ENCODE data around the gene SGMS1.
"Not testable (repeated sequence)": the region's sequence is repeated elsewhere in the genome, so short reads cannot be mapped to it uniquely, and the experiment has no call there.

Gene SGMS1

DNA sequence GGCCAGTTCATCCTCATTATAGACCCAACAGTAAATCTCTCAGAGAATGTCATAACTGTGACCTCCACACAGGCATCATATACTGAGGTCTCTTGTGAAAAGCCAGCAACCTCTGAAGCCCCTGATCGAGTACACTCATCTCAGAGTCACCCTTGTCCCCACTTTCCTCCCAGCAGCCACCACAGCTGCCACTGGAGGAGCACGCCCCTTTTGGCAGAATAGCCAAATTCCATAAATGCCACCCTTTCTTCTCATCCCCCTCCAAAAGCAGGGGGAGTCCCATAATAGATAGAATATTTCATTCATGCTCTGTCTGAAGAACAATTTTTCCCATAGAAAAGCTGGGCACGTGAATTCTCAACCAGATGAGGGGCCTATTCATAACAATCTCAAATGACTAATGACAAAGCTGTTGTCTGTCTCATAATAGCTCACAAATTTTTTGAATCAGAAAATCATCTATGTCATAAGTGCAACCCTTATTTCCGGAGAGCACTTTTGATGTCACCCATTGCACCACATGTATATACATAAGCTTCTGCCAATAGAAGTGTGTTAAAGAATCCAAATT, 47.4 kb downstream of the SGMS1 start:
- TF ChIP-seq, protein P1, sequence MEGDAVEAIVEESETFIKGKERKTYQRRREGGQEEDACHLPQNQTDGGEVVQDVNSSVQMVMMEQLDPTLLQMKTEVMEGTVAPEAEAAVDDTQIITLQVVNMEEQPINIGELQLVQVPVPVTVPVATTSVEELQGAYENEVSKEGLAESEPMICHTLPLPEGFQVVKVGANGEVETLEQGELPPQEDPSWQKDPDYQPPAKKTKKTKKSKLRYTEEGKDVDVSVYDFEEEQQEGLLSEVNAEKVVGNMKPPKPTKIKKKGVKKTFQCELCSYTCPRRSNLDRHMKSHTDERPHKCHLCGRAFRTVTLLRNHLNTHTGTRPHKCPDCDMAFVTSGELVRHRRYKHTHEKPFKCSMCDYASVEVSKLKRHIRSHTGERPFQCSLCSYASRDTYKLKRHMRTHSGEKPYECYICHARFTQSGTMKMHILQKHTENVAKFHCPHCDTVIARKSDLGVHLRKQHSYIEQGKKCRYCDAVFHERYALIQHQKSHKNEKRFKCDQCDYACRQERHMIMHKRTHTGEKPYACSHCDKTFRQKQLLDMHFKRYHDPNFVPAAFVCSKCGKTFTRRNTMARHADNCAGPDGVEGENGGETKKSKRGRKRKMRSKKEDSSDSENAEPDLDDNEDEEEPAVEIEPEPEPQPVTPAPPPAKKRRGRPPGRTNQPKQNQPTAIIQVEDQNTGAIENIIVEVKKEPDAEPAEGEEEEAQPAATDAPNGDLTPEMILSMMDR (IDR thresholded peaks at IDR 0.05; ENCODE audit: extremely low read depth, insufficient read depth, missing control alignments), result no peak
- in situ Hi-C loops (cut with MboI; ENCODE audit: low pct_unique_long_range_greater_than_20kb, low sequenced_read_pairs, unreplicated experiment), result no loop called here
- no peak for DNase-seq (ENCODE audit: low spot score)

DNA sequence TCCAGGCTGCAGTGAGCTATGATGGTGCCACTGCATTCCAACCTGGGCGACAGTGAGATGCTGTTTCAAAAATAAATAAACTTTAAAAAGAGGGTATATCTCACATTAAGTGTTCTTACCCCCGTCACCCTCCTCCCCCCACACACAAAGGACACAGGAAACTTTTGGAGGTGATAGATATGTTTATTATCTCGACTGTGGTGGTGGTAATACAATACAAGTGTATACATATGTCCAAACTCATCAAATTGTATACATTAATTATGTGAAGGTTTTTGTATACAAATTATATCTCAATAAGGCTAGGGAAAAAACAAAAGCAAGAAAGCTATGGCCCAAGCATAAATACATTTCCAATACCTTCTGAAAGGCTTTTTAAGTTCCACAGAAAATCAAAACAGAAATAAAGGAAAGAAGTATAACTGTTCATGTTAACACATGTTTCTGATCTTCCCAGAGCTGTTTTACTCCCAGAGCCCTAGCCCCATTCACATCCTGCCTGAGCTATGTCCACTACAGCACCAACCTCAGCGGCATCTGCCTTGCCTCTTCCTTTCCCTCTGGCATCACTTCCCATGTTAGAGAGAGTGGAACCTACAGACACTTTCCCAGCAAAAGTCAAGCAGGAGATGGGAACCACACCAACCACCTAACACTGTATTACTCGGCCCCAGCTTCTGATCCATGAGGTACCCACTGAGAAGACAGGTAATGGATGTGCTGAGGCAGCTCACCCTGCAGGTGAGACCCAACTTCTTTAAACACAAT, 48.1 kb downstream of the SGMS1 start:
- TF ChIP-seq, protein P1 (IDR thresholded peaks at IDR 0.05; ENCODE audit: extremely low read depth, insufficient read depth, missing control alignments), result no peak
- in situ Hi-C loops (cut with MboI; ENCODE audit: low pct_unique_long_range_greater_than_20kb, low sequenced_read_pairs, unreplicated experiment), result no loop called here

DNA sequence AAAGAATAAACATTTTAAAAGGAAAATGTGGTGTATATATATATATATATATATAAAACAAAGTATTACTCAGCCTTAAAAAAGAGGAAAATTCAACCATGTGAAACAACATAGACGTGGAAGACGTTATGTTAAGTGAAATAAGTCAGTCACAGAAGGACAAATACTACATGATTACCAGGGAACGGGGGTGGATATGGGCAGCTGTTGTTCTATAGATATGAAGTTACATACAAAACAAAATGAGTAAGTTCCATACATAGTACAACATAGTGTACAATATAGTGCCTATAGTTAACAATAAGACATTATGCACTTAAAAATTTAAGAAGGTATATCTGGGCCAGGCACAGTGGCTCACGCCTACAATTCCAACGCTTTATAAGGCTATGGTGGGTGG, 48.8 kb downstream of the SGMS1 start:
- DNase-seq (ENCODE audit: low spot score), result no peak
- in situ Hi-C loops (cut with MboI; ENCODE audit: low pct_unique_long_range_greater_than_20kb, low sequenced_read_pairs, unreplicated experiment), result no loop called here
- TF ChIP-seq, protein P1 (IDR thresholded peaks at IDR 0.05; ENCODE audit: extremely low read depth, insufficient read depth, missing control alignments), result no peak

More for the DNA sequence above, 48.1 kb downstream of the SGMS1 start:
- DNase-seq (ENCODE audit: low spot score), result no peak

DNA sequence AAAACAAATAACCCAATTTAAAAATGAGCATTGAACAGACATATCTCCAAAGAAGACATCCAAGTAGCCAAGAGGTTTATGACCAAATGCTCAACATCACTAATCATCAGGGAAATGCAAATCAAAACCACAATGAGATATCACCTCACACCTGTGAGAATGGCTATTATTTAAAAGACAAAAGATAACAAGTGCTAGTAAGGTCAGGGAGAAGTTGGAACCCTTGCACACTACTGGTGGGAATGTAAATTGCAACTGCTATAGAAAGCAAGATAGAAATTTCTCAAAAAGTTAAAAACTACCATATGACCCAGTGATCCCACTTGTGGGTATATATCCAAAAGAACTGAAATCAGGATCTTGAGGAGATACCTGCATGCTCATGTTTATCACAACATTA, 49.5 kb downstream of the SGMS1 start:
- no peak for DNase-seq (ENCODE audit: low spot score)
- TF ChIP-seq, protein P1 (IDR thresholded peaks at IDR 0.05; ENCODE audit: extremely low read depth, insufficient read depth, missing control alignments), result no peak
- in situ Hi-C loops (cut with MboI; ENCODE audit: low pct_unique_long_range_greater_than_20kb, low sequenced_read_pairs, unreplicated experiment), result no loop called here

DNA sequence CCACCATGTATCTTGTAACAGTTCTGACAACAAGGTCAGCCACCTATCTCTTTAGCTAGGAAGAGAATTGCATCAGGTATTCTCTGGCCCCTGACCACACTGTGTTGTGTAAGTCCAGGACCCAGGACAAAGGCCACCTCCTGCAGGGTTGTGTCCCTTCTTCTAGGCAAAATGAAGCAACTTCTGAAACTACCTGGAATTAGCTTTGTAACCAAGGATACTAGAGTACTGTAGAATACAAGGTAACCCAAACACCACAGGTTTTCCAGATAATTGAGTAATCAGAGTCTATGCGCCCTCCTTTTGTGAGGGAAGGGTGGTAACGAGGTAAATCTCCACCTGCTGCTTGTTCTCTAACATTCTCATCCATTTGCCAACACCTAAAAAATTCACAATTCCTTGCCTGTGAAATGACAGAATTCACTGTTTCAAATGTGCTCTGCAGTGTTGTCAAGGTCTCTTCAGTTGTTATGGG, 51.7 kb downstream of the SGMS1 start:
- TF ChIP-seq, protein P1 (IDR thresholded peaks at IDR 0.05; ENCODE audit: extremely low read depth, insufficient read depth, missing control alignments), result no peak
- in situ Hi-C loops (cut with MboI; ENCODE audit: low pct_unique_long_range_greater_than_20kb, low sequenced_read_pairs, unreplicated experiment), result no loop called here

GRCh38 chr10:50568750-50569149, 55.0 kb downstream of the SGMS1 start:
- in situ Hi-C loops (cut with MboI; ENCODE audit: low pct_unique_long_range_greater_than_20kb, low sequenced_read_pairs, unreplicated experiment); DNase-seq (ENCODE audit: low spot score): not testable (repeated sequence)

More for the DNA sequence above, 51.7 kb downstream of the SGMS1 start:
- DNase-seq (ENCODE audit: low spot score), result no peak

- in situ Hi-C loops (cut with MboI; ENCODE audit: low pct_unique_long_range_greater_than_20kb, low sequenced_read_pairs, unreplicated experiment), result no loop called here
- TF ChIP-seq, protein P1 (IDR thresholded peaks at IDR 0.05; ENCODE audit: extremely low read depth, insufficient read depth, missing control alignments), result no peak
- DNase-seq (ENCODE audit: low spot score), result no peak
These were observed 56.4 kb downstream of the SGMS1 start for GRCh38 chr10:50567384-50567783.

Measured in GM13977 (cell line).